OCI-LY1 (cell line): Measurements from ENCODE around the gene FAM181B.

Source experiments
- CTCF ChIP-seq: fragments of 200-600 bp; sonication (generic), shearing (Covaris generic); IDR thresholded peaks from 2 replicates; pipeline ENCODE4 v1.5.1; 2017; ENCODE audit warnings: mild to moderate bottlenecking, antibody characterized with exemption, low read length, moderate library complexity, mixed read lengths
- EZH2 ChIP-seq: fragments of 200-600 bp; sonication (generic), shearing (Covaris generic); IDR thresholded peaks from 2 replicates; pipeline ENCODE4 v1.8.0; 2017; ENCODE audit warnings: borderline replicate concordance, mixed run types, mild to moderate bottlenecking, antibody characterized with exemption, low read length, moderate library complexity, mixed read lengths

- TF ChIP-seq CTCF (peak; percentile 72), EZH2 (no peak)
Measured at GRCh38 chr11:82718307-82718706, 15.4 kb downstream of the FAM181B start.
